ENCODE measurements around the gene QPCT. TPM values are rescaled to one million over a fixed set of nuclear protein-coding genes. Genes with fewer than 3 reads are reported as not detected.
"Not testable (repeated sequence)": the region's sequence is repeated elsewhere in the genome, so short reads cannot be mapped to it uniquely, and the experiment has no call there.

The QPCT gene
- polyA plus RNA-seq, 4 donors, result 11.5 to 15.1 (median 14.0) TPM

DNA sequence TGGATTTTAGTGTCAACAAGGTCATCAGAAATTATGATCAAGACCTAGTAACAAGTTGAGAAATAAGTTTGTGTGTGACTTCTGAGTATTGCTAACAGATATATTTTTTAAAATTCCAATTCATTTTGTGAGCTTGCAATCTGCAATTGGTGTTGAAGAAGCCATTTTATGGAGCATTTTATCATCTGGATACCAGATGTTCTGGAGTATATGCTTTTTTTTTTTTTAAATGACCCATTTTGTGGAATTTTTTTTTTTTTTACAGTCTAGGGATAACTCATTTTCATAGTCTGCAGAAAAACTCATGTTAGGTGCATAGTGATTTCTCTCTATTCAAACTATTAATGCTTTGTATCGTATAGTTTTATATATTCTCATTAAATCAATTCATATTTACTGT is 12.6 kb downstream of the QPCT start:
- DNase-seq (ENCODE audit: low read depth in 4 of 4, low spot score in 2 of 4), result no peak

GRCh38 chr2:37357530-37357929 is 13.1 kb downstream of the QPCT start:
- no peak for DNase-seq (ENCODE audit: low read depth in 4 of 4, low spot score in 2 of 4)

GRCh38 chr2:37358466-37358865 is 14.0 kb downstream of the QPCT start:
- no peak for DNase-seq (ENCODE audit: low read depth in 4 of 4, low spot score in 2 of 4)

DNA sequence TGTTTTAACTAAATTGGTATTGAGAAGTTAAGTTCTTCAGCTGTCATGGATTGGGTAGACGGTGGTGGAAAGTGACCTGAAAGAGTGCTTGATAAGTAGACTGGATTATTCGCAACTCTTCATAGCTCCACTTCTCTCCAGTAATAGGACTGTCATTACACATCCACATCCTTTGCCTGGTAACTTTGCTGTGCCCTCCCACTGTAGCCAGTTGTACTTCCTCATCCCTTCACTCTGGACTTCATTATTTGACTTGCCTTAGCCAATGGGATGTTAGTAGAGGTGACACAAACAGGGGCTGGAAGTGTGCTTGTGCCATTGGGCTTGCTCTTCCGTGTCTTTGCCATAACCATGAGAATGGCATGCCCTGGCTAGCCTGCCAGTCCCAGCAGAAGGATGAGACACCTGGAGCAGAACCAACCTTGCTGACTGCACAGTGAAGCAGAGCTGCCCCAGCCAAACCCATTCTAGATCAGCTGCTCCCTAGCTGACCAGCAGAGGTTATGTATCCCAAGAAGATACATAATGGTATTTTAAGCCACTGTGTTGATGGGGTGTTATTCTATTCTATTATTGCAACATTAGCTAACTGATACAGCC is 16.9 kb downstream of the QPCT start:
- DNase-seq (ENCODE audit: low read depth in 4 of 4, low spot score in 2 of 4), result no peak

- no peak for DNase-seq (ENCODE audit: low read depth in 4 of 4, low spot score in 2 of 4)
These were observed 17.7 kb downstream of the QPCT start for GRCh38 chr2:37361994-37362698.

GRCh38 chr2:37364351-37364750 is 19.9 kb downstream of the QPCT start:
- DNase-seq (ENCODE audit: low read depth in 4 of 4, low spot score in 2 of 4), result no peak

DNA sequence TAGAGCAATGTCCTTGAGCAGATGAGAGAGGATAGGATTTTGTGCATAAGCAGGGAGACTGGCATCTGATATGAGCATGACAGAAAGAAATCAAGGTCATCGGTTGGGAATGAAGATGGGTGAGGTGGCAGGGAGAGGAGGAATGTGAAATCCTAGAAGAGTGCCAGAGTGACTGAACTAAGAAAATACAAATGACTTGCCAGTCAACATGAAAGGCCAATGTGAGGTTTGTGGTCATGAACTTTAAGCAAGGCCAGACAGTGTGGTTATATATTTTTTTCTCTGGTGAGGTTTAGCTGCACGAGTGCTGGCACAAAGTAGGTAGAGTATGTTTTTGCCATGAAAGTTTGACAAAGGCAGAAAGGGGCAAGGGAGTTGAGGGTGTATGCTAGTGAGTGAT is 21.2 kb downstream of the QPCT start:
- no peak for DNase-seq (ENCODE audit: low read depth in 4 of 4, low spot score in 2 of 4)

DNA sequence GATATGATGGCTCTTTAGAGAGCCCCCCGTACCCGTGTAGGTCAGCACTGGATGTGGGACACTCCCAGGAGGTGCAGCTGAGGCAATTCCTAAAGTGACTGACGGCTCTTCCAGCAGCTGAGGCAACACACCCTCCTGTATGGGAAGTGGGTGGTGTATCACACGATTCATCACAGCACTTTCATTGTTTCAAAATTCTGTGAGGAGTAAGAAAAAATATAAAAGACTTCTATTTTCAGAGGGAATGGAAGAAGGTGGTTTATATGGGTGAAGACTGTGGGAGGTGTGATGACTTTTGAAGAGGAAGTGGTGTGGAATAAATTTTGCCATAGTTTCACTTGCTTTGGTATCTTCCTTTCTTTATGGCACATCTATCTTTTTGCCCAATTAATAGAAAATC is 22.3 kb downstream of the QPCT start:
- no peak for DNase-seq (ENCODE audit: low read depth in 4 of 4, low spot score in 2 of 4)

DNA sequence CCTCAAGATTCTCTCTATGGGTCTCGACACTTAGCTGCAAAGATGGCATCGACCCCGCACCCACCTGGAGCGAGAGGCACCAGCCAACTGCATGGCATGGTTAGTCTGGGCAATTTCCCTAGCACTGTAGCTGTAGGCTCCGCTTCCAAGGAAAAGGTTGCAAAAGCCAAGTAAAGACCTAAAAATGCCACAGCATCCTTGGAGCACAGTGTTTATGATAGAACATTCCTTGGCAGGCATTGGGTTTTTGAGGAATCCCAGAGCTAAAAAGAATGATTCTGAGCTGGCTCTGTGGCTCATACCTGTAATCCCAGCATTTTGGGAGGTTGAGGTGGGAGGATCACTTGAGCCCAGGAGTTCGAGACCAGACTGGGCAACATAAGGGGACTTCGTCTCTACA is 22.9 kb downstream of the QPCT start:
- DNase-seq (ENCODE audit: low read depth in 4 of 4, low spot score in 2 of 4), result no peak

DNA sequence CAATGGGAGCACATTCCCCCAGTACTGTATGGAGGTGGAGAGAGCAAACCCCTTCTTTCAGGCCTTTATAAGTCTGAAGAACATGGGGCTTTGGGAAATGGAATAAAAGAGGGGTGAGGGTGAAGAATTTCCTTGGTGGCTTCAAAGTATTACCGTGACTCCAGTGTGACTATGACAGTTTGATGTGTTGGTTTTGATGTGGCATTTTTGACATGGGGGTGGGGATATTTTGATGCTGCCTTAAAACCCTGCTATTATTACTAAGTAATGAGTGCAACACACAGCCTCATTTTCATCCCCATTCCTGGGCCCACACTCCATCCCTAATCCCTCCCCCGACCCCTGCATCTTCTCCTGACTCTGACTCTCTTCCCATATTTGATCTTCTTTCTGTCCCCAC is 23.6 kb downstream of the QPCT start:
- no peak for DNase-seq (ENCODE audit: low read depth in 4 of 4, low spot score in 2 of 4)

GRCh38 chr2:37370666-37371065 is 26.2 kb downstream of the QPCT start:
- no peak for DNase-seq (ENCODE audit: low read depth in 4 of 4, low spot score in 2 of 4)

DNA sequence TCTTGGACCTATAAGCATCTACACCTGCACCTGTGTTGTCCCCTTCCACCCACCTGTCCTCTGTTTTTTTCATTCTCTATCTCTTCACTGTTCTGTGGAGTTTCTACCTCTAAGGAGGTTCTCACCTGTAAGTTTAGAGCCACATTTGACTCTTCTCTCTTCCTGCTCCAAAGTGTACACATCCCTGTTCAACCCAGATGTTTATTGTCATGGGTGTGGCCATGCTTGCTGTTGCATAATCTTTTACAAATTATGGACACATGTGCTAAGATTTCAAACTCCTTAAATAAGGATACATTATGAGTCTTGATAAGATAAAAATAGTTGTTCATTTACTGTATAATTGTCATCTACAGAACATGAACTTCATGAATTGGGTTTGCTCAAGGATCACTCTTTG is 27.6 kb downstream of the QPCT start:
- no peak for DNase-seq (ENCODE audit: low read depth in 4 of 4, low spot score in 2 of 4)

DNA sequence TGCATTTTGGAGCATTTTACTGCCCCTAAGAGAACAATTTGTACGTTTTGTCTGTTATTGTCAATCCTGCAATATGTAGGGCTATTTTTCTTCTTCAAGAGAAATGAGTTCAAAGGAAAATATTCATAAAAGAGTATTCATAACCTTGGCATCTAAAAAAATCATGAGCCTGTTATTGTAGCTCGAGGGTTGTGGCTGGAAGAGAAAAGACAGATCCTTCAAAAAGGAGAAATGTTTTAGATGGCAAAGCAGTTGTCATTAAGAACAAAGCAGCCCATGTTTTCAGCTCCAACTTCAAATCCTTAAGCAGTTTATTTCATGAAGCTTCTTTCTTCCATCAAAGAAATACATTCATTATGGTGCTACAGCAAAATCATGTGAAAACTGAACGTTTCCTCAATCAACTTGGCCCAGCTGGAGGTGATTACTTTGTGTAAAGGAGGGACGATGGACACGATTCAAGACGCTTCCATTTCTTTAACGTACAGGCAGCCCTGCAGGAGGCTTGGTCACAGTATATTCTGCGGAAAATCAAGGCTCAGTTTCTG is 31.4 kb downstream of the QPCT start:
- no peak for DNase-seq (ENCODE audit: low read depth in 4 of 4, low spot score in 2 of 4)

DNA sequence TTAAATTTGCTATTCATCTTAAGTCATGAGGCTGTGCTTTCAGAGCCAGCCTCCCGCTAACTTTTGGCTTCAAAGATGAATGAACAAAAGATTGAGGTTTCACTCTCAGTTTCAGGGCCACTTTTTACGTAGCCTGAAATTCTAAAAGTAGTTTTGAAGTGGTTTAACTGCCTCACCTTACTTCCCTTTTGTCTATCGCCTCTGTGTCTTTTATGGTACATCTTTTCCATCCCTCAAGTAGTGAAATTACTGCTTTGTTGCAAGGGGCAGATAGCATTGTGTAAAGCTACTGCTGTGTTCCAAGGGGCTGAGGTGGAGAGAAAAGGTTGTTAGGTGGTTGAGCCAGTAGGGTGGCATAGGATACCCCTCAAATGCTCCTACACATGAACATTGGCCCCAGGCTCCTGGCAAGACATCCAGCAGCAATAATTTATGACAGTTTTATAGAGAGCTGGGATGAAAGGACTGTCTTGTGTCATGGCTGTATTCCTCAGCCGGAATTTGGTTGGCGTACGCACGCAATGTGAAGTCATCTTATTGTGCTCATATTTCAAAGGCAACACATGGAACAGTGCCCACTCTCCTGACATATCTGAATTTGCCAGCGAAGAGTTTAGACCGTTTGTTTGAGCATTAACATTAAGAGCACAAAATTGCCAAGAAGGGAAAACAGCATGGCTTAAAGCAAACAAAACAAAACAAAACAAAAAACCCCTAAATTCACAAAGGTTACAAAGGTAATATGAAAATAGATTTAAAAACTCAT is 32.2 kb downstream of the QPCT start:
- DNase-seq (ENCODE audit: low read depth in 4 of 4, low spot score in 2 of 4), result no peak

- no peak for DNase-seq (ENCODE audit: low read depth in 4 of 4, low spot score in 2 of 4)
These were observed 32.7 kb downstream of the QPCT start for GRCh38 chr2:37377187-37377532.

DNA sequence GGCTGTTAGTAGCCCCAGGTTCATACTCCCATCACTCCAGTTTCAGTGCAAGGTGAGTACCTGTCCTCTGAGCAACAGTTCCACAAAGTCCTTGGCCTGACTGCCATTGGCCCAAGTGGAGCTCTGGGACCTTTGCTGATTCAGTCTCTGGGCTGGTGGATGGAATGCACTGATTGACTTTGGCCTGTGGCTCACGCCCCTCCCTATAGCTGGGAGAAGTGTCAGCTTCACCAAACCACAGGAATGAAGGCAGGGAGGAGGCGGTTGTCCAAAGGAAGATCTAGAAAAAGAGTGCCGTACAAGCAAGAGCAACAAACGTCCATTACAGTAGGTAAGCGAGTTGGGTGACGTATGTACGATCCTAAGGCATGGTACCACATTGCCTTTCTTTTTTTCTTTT is 34.0 kb downstream of the QPCT start:
- DNase-seq (ENCODE audit: low read depth in 4 of 4, low spot score in 2 of 4), result no peak

DNA sequence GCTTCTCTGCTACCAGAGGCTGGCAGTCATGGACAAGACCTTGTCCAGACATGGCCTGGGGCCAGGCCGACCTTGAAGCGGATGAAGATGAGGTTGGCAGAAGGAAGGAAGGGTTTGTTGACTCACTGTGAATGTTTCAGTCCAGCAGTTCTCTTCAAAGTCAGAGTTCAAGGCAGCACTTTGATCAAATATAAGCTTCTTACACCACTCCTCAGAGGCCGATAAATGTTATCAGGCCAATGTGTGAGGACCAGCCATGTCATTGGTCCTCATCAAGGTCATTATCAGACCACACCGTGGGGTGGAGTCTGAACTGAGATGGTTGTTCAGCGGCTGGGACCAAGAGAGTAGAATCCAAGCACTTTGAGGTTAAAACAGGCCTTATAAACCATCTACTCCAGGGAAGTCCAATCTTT is 35.5 kb downstream of the QPCT start:
- no peak for DNase-seq (ENCODE audit: low read depth in 4 of 4, low spot score in 2 of 4)

DNA sequence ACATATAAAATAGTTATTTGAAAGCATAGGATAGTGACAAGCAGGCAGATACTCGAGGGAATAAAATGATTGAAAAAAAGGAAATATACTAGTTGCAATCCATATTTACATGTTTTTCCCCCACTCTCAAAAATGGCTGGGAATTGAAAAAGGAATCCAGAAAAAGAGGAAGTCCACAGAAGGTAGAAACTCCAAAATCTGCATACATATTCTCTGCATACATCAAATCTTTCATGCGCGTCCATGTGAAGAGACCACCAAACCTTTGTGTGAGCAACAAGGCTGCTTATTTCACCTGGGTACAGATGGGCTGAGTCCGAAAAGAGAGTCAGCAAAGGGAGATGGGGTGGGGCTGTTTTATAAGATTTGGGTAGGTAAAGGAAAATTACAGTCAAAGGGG is 36.4 kb downstream of the QPCT start:
- not testable (repeated sequence) for DNase-seq (ENCODE audit: low read depth in 4 of 4, low spot score in 2 of 4)

GRCh38 chr2:37384261-37384660 is 39.8 kb downstream of the QPCT start:
- not testable (repeated sequence) for DNase-seq (ENCODE audit: low read depth in 4 of 4, low spot score in 2 of 4)

DNA sequence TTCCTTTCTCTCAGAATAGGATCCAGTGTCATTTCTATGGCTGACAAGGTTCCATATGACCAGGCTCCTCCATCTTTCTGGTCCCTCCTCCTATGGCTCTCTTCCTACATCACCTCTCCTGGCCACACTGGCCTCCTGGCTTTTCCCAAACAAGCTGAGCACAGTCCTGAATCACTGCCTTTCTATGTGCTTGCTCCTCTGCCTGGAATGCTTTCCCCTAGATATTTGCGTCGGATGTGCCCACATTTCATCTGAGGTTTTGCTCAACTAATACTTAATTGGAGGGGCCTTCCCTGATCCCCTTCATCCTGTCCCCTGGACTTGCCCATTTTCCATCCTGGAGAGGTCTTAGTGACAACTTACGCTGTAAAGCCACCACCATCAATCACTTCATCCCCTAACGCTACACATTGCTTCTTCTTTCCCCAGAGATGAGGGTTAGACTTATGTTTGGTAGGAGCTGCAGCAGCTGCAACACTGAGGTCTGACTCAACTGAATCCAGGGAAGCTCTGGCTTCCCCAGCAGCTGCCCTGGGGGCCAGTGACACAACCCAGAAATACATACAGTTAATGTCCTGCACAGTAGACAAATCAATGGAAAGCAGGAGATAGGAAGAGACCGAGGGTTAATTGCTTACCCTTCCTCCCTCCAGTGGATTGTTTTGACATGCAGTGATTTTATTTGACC is 42.9 kb downstream of the QPCT start:
- no peak for DNase-seq (ENCODE audit: low read depth in 4 of 4, low spot score in 2 of 4)

GRCh38 chr2:37388074-37388473 is 43.6 kb downstream of the QPCT start:
- no peak for DNase-seq (ENCODE audit: low read depth in 4 of 4, low spot score in 2 of 4)

All from left renal cortex interstitium (tissue), 4 donors.